Fibroblast of skin of right quadriceps (primary cell): ENCODE data around the gene ZNF679.
"Not testable (repeated sequence)": the region's sequence is repeated elsewhere in the genome, so short reads cannot be mapped to it uniquely, and the experiment has no call there.

Experiments
- DNase-seq: peaks from one replicate; pipeline ENCODE4 v3.0.0-alpha.2; 2013

ZNF679 gene

GRCh38 chr7:64228174-64228573 lies at the start of gene ZNF679:
ZNF679 (plus strand) TSS chr7:64228474; CDS start chr7:64249118, 20,644 bp downstream.
- not testable (repeated sequence) for DNase-seq

GRCh38 chr7:64180989-64181388 lies 47.3 kb upstream of the ZNF679 start:
- DNase-seq = no peak

- DNase-seq = no peak
These were observed 46.7 kb upstream of the ZNF679 start for GRCh38 chr7:64181586-64181985.

GRCh38 chr7:64182036-64182790 lies 46.1 kb upstream of the ZNF679 start:
- DNase-seq = no peak

- DNase-seq = no peak
These were observed 45.0 kb upstream of the ZNF679 start for GRCh38 chr7:64183126-64183742.

GRCh38 chr7:64183827-64184372 lies 44.4 kb upstream of the ZNF679 start:
- no peak for DNase-seq

- no peak for DNase-seq
These were observed 43.9 kb upstream of the ZNF679 start for GRCh38 chr7:64184376-64184775.

GRCh38 chr7:64187408-64187807 lies 40.9 kb upstream of the ZNF679 start:
- no peak for DNase-seq

- DNase-seq = no peak
These were observed 36.0 kb upstream of the ZNF679 start for GRCh38 chr7:64192148-64192704.

GRCh38 chr7:64192775-64193174 lies 35.5 kb upstream of the ZNF679 start:
- no peak for DNase-seq

GRCh38 chr7:64206903-64207302 lies 21.4 kb upstream of the ZNF679 start, which contains the start of gene ZNF735:
ZNF735 (plus strand) TSS chr7:64207203; CDS start chr7:64207203, 0 bp downstream.
- DNase-seq = no peak

GRCh38 chr7:64219710-64220298 lies 8.5 kb upstream of the ZNF679 start:
- DNase-seq = not testable (repeated sequence)

GRCh38 chr7:64223366-64223765 lies 4.9 kb upstream of the ZNF679 start:
- DNase-seq = no peak

- no peak for DNase-seq
These were observed 38.2 kb downstream of the ZNF679 start for GRCh38 chr7:64266341-64266919.

GRCh38 chr7:64277630-64278029 lies 49.4 kb downstream of the ZNF679 start:
- no peak for DNase-seq

- DNase-seq = no peak
These were observed 66.6 kb downstream of the ZNF679 start for GRCh38 chr7:64294701-64295420.

GRCh38 chr7:64297418-64297817 lies 69.1 kb downstream of the ZNF679 start:
- not testable (repeated sequence) for DNase-seq

- DNase-seq = no peak
These were observed 72.5 kb downstream of the ZNF679 start for GRCh38 chr7:64300641-64301405.

GRCh38 chr7:64307254-64308015 lies 79.2 kb downstream of the ZNF679 start:
- peak; percentile 89 for DNase-seq

- DNase-seq = no peak
These were observed 79.7 kb downstream of the ZNF679 start for GRCh38 chr7:64308016-64308270.

GRCh38 chr7:64310426-64310825 lies 82.2 kb downstream of the ZNF679 start:
- DNase-seq = no peak
